Raji (cell line): ENCODE data around the gene FLRT1.

ENCODE experiments used
- POLR2A ChIP-seq: IDR thresholded peaks from 2 replicates; pipeline ENCODE4 v1.6.1; 2011; ENCODE audit warnings: low read depth, low read length, control low read depth; ENCODE audit not compliant: insufficient read depth

Gene FLRT1

DNA sequence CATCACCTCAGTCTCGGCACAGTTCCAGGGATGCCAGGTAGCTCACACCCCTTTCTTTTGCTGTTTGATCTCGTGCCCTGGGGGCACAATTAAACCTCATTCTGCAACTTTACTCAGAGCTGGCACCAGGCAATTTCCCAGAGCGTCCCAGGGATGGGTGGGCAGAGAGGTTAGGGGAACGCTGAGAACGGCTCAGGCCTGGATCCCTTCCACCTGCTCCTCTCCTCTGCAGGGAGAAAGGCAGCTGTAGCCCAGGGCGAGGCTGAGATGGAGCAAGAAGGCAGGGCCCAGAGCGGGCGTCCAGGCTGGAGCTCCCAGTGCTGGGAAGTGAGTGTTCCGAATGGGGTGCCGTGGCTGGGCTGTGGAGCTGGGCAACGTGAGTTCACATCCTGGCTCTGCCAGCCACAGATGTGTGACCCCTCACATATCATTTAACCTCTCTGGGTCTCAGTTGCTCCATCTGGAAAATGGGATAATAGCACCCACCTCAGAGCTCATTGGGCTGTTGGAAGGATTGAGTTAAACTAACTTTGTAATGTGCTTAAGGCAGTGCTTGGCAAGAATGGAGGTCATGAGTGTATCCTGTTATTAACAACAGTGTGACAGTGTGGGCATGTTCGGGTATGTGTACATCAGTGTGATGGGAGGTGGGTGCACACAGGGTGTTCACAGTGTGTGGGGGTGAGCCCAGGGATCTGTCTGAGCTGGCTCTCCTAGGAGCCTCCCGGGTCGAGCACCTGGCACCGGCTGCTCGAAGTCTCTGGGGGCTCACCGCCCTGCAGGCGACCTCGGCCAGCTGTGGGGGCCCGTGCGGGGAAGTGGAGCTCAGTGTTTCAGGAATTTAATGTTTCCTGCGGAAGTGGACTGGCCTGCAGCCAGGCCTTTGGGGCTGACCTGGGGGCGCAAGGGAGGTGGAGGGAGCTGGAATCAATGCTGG is 34.0 kb upstream of the FLRT1 start:
- TF ChIP-seq POLR2A = no peak

- TF ChIP-seq POLR2A = no peak
These were observed 31.7 kb upstream of the FLRT1 start for GRCh38 chr11:64003807-64004589.

- TF ChIP-seq POLR2A = no peak
These were observed 31.1 kb upstream of the FLRT1 start for GRCh38 chr11:64004590-64004984.

- no peak for TF ChIP-seq POLR2A
These were observed 30.0 kb upstream of the FLRT1 start for GRCh38 chr11:64005691-64006090.

GRCh38 chr11:64006398-64006797 is 29.3 kb upstream of the FLRT1 start:
- no peak for TF ChIP-seq POLR2A

GRCh38 chr11:64007160-64007628 is 28.5 kb upstream of the FLRT1 start:
- no peak for TF ChIP-seq POLR2A

DNA sequence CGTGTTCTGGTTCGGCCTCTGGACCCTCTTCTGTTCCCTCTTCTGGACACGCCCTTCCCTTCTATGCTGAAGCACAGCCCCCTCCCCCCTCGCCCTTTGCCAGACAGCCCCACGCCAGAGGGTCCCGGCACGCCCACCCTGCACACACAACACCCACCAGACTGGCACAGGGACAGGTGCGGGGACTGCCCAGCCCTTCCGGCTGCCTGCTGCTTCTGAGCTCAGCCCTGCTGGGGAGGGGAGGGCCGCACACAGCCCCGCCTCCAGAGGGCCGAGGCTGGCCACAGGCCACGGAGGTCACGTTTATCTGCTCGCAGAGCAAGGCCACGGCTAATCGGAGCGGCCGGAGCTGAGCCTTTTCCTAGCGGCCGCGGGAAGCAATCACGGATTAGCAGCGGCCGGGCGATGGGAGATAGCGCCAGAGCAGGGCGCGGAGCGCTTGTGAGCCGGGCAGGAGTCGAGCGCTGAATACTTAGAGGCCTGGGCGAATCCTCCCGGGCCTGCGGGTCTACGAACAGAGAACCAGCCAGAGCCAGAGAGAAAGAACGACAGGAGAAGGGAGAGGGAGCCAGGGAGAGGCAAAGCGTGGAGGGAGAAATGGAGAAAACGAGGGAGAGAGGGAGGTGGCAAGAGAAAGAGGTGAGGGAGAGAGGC is 28.0 kb upstream of the FLRT1 start:
- no peak for TF ChIP-seq POLR2A

GRCh38 chr11:64008283-64008913 is 27.3 kb upstream of the FLRT1 start:
- no peak for TF ChIP-seq POLR2A

DNA sequence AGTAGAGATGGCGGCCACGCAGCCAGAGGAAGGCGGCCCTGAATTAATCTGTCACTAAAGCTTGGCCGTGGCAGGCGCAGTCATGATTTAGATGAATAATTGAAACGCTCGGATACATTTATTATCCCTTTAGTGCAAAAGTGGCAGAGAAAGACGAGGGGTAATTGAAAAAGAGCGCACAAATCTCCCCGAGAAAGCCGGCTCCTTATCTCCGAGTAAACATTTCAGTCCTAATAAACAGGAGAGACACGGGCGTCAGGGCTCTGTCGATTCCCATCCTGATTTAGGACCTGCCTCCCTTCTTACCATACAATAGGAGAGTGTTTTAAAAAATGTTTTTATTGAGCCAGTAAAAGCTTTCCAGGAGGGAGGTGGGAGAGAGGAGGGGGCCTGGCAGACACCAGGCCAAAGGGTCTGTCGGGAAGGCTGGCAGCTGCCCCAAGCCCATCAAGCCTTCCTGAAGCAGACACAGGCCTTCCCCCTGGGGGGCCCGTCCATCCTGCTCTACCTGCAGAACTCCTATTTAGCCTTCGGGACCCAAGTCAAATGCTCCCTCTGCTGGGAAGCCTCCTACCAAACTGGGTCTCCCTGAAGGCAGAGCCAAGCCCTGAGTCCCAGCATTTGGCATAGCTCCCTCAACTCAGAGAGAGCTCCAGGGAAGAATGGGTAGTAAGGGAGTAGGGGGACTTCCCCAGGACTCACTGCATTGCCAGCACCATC is 26.7 kb upstream of the FLRT1 start:
- TF ChIP-seq POLR2A = no peak

- no peak for TF ChIP-seq POLR2A
These were observed 26.0 kb upstream of the FLRT1 start for GRCh38 chr11:64009710-64010109.

DNA sequence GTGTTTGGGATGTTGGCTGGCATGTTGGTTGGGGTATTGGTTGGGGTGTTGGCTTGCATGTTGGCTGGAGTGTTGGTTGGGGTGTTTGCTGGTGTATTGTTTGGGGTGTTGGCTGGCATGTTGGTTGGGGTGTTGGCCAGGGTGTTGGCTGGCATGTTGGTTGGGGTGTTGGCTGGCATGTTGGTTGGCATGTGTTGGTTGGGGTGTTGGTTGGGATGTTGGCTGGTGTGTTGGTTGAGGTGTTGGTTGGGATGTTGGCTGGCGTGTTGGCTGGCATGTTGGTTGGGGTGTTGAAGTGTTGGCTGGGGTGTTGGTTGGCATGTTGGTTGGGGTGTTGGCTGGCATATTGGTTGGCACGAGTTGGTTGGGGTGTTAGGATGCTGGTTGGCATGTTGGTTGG is 24.9 kb upstream of the FLRT1 start:
- TF ChIP-seq POLR2A = no peak

DNA sequence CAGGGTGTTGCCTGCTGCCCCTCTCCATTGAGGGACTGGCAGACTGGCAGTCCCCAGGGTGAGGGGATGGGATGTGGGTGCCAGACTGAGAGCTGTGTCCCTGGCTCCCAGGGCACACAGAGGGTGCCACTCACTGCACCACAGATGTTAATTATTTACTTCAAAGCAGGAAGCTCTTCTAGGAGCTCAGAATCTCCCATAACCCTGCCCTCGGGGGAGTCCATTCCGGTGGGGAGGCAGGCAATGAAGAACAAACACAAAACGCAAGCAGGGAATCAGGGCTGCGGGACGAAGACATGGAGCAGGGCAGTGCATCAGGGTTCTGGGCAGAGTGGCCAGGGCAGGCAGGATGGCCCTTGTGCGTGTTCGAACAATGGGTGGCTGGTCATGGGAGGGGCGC is 24.4 kb upstream of the FLRT1 start:
- TF ChIP-seq POLR2A = no peak

DNA sequence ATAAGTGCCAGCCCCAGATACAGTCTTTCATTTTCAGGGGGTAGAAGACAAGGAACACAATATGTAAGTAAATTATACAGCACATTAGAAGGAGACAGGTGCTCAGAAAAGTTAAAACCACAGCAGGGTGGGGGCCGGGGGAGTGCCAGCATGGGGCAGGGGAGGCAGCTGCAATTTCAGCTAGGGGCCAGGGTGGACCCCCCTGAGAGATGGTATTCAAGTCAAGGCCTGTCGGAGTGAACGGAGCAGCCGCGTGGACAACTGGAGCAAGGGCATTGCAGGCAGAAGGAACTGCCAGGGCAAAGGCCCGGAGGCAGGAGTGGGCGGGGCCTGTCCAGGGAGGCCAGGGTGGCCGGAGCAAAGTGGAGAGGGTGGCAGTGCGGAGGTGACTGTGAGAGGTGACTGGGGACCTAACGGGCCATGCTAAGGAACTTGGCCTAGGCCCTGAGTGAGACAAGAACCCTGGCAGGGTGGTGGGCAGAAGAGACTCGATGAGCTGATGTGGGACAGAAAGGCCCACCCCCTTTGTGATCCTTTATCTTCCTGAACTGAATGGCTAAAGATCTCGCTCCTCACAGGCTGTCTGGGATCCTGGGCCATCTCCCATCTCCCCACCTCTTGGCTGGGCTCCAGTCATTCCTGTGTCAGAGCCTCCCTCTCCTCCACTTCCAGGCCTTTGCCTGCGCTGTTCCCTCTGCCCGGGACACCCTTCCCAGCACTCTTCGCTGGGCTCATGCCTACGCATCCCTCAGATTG is 22.4 kb upstream of the FLRT1 start:
- TF ChIP-seq POLR2A = no peak

- TF ChIP-seq POLR2A = no peak
These were observed 21.4 kb upstream of the FLRT1 start for GRCh38 chr11:64014356-64014755.

DNA sequence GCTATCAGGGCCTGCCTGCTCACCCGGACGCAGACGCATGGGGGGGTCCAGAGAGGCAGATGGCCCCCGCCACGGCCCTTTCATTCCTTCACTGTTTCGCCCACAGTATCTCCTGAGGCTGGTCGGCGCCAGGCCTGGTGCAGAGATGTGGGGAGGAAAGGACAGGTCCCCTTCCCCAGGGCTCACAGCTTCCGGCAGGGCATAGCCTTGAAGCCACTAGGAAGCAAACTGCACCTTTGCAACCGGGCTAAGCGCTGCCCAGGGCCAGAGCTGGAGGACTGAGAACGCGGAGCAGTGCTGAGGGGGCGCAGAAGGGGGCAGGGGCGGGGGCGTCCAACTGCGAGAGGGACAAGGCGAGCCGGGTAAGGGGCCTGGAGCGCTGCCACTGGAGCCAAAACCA is 20.2 kb upstream of the FLRT1 start:
- no peak for TF ChIP-seq POLR2A
